DMS79 (cell line): ENCODE measurements around the gene LRP1.

Experiments used
- DNase-seq: peaks from one replicate; lab custom pipeline; 2025; lab: John Stamatoyannopoulos, UW

The LRP1 gene

GRCh38 chr12:57127726-57128518 lies at the start of gene LRP1:
Gene LRP1, plus strand, starts transcription at chr12:57128483. Its CDS starts 482 bp downstream, at chr12:57128965.
- DNase-seq: peak; percentile 15

GRCh38 chr12:57078519-57079404 lies 49.5 kb upstream of the LRP1 start, which contains the start of gene NEMP1:
Gene NEMP1, minus strand, starts transcription at chr12:57078791. Its CDS starts 46 bp downstream, at chr12:57078745.
- peak; percentile 98 for DNase-seq

GRCh38 chr12:57079821-57080220 lies 48.5 kb upstream of the LRP1 start:
- DNase-seq: no peak

GRCh38 chr12:57080855-57081254 lies 47.4 kb upstream of the LRP1 start:
- DNase-seq: no peak

- no peak for DNase-seq
Observed at GRCh38 chr12:57085999-57086492, 42.2 kb upstream of the LRP1 start.

- DNase-seq: no peak
Observed at GRCh38 chr12:57086493-57087009, 41.7 kb upstream of the LRP1 start.

GRCh38 chr12:57087010-57087690 lies 41.1 kb upstream of the LRP1 start:
- DNase-seq: no peak

GRCh38 chr12:57087691-57088353 lies 40.5 kb upstream of the LRP1 start:
- peak; percentile 34 for DNase-seq

- peak; percentile 55 for DNase-seq
Observed at GRCh38 chr12:57088354-57089270, 39.7 kb upstream of the LRP1 start, which contains the start of gene NAB2. Gene NAB2, plus strand, starts transcription at chr12:57089114. Its CDS starts 158 bp downstream, at chr12:57089272.

- no peak for DNase-seq
Observed at GRCh38 chr12:57089271-57090245, 38.7 kb upstream of the LRP1 start.

- no peak for DNase-seq
Observed at GRCh38 chr12:57090490-57090889, 37.8 kb upstream of the LRP1 start.

- no peak for DNase-seq
Observed at GRCh38 chr12:57090924-57091637, 37.2 kb upstream of the LRP1 start.

- DNase-seq: no peak
Observed at GRCh38 chr12:57091638-57092528, 36.4 kb upstream of the LRP1 start.

- DNase-seq: no peak
Observed at GRCh38 chr12:57092529-57092862, 35.8 kb upstream of the LRP1 start.

GRCh38 chr12:57092876-57093414 lies 35.3 kb upstream of the LRP1 start:
- no peak for DNase-seq

GRCh38 chr12:57093415-57094207 lies 34.7 kb upstream of the LRP1 start:
- DNase-seq: no peak
